Progenitor cell of endocrine pancreas (in vitro differentiated cells): ENCODE measurements around the gene VPS16. TPM values are rescaled to one million over a fixed set of nuclear protein-coding genes. Genes with fewer than 3 reads are reported as not detected.

ENCODE experiments used
- DNase-seq: peaks from one replicate; pipeline ENCODE4 v3.0.0; 2021; ENCODE audit warnings: low spot score; ENCODE audit not compliant: unreplicated experiment
- H3K27ac Mint-ChIP-seq: 2 replicates; pipeline ENCODE4 v1.8.0; 2021; ENCODE audit warnings: mild to moderate bottlenecking, moderate library complexity, mixed read lengths
- H3K27me3 Mint-ChIP-seq: 2 replicates; pipeline ENCODE4 v1.8.0; 2021; ENCODE audit warnings: mixed read lengths
- H3K36me3 Mint-ChIP-seq: 2 replicates; pipeline ENCODE4 v1.8.0; 2022; ENCODE audit warnings: mixed read lengths; ENCODE audit not compliant: insufficient read depth
- H3K4me1 Mint-ChIP-seq: 2 replicates; pipeline ENCODE4 v1.8.0; 2021; ENCODE audit warnings: low read depth, mixed read lengths
- H3K4me3 Mint-ChIP-seq: 2 replicates; pipeline ENCODE4 v1.8.0; 2021; ENCODE audit warnings: low read depth, mild to moderate bottlenecking, moderate library complexity, mixed read lengths
- H3K9me3 Mint-ChIP-seq: 2 replicates; pipeline ENCODE4 v1.8.0; 2021; ENCODE audit warnings: low read depth, mixed read lengths
- long read RNA-seq: library from polyadenylated mRNA; unstranded; transcript quantifications from one replicate; pipeline ENCODE4 v2.0.0, GENCODE V29; 2020
- total RNA-seq: library from RNA; stranded (reverse); gene quantifications from 2 replicates; pipeline ENCODE4 v1.2.1, GENCODE V29; 2021
- TF ChIP-seq, protein P1 (sequence below): fragments of 200-600 bp; sonication (generic); IDR thresholded peaks from one replicate; pipeline ENCODE4 v1.5.0; 2021; ENCODE audit warnings: antibody characterized with exemption, mild to moderate bottlenecking; ENCODE audit not compliant: unreplicated experiment

VPS16 gene
- total RNA-seq, result 47.8 and 48.5 TPM in 2 replicates
- long read RNA-seq, transcript VPS16-202 (24 exons, 2,750 nt), result major isoform, 253 of 299 reads
- long read RNA-seq, partial matches to known transcripts, result 10 of 299 reads
- long read RNA-seq, other reads (novel, unspliced or antisense), result 33 of 299 reads

DNA sequence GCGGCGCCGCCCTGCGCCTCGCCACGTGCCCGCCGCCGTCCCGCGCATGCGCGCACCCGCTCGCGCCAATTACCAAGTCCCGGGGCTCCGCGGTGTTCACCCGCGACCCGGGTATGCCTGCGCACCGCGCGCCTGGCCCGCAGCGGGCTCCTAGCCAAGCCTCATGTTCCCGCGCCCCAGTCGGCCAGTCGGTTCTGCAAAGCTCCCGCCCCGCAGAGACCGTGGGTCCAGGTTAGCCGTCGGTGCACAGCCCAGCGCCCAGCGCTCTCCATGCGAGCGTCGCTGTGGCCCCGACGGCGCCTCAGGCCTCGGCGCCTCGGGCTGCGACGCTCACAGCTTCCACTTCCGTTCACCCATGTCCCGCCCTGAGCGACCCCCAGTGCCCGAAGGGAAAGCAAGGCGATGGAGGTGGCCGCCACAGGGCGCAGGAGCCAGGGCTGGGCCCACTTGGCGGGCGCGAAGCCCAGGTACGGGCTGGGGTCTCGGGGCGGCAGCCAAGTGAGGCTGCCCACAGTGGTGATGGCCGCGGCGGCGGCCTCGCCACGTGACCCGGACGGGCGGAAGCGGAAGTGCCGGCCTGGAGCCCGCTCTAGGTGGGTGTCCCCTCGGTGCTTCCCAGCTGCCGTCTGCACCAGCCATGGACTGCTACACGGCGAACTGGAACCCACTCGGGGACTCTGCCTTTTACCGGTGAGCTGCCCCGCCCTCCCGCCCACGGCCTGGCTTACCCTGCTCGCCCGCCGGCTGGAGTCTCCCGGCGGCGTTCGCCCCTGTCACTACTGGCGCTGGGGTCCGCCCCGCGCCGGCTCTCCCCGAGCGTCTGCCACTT is at the start of gene VPS16, which contains the start of gene PCED1A:
VPS16 (plus strand) TSS at position 608 of the 829 bp plus-strand sequence; CDS start at position 638, 30 bp downstream.
PCED1A (minus strand) TSS at position 518 of the 829 bp plus-strand sequence. CDS start 743 bp downstream, outside the sequence.
- H3K27ac Mint-ChIP-seq, result peak within 1 kb of the TSS; percentile 88
- DNase-seq, result peak; percentile 69
- peaks cover 7% of the 10 kb centered on the region for H3K36me3 Mint-ChIP-seq

DNA sequence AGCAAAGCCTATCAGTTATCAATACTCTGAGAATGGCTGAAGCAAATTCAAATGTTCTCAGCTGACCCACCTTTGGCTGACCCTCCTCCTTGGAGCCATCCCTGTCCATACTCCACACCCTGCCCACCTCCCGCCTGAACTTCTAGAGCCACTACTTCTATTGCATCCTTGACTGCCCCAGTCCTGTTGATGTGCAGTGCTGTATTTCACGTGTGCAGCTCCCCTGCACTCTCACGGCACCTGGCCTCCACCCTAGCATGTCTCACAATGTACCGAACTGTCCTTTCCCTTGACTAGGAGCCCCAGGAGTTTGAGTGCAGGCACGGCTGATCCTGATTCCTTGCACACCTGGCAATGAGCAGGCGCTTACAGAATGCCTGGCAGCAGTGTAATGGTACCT is 47.1 kb upstream of the VPS16 start:
- H3K4me1 Mint-ChIP-seq, result no peaks in the 10 kb centered on the region
- TF ChIP-seq, protein P1, sequence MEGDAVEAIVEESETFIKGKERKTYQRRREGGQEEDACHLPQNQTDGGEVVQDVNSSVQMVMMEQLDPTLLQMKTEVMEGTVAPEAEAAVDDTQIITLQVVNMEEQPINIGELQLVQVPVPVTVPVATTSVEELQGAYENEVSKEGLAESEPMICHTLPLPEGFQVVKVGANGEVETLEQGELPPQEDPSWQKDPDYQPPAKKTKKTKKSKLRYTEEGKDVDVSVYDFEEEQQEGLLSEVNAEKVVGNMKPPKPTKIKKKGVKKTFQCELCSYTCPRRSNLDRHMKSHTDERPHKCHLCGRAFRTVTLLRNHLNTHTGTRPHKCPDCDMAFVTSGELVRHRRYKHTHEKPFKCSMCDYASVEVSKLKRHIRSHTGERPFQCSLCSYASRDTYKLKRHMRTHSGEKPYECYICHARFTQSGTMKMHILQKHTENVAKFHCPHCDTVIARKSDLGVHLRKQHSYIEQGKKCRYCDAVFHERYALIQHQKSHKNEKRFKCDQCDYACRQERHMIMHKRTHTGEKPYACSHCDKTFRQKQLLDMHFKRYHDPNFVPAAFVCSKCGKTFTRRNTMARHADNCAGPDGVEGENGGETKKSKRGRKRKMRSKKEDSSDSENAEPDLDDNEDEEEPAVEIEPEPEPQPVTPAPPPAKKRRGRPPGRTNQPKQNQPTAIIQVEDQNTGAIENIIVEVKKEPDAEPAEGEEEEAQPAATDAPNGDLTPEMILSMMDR, result no peak
- H3K4me3 Mint-ChIP-seq, result no peak overlapping the region
- H3K27ac Mint-ChIP-seq, result no peak overlapping the region
- no peaks in the 10 kb centered on the region for H3K9me3 Mint-ChIP-seq
- no peak for DNase-seq
- H3K27me3 Mint-ChIP-seq, result peaks cover 19% of the 10 kb centered on the region
- H3K36me3 Mint-ChIP-seq, result peaks cover 10% of the 10 kb centered on the region

More for the DNA sequence above, at the start of gene VPS16, which contains the start of gene PCED1A:
- Mint-ChIP-seq H3K4me1 (peaks cover 6% of the 10 kb centered on the region), H3K27me3 (no peaks in the 10 kb centered on the region), H3K4me3 (peak within 1 kb of the TSS; percentile 85), H3K9me3 (no peaks in the 10 kb centered on the region)
- TF ChIP-seq, protein P1, result no peak

DNA sequence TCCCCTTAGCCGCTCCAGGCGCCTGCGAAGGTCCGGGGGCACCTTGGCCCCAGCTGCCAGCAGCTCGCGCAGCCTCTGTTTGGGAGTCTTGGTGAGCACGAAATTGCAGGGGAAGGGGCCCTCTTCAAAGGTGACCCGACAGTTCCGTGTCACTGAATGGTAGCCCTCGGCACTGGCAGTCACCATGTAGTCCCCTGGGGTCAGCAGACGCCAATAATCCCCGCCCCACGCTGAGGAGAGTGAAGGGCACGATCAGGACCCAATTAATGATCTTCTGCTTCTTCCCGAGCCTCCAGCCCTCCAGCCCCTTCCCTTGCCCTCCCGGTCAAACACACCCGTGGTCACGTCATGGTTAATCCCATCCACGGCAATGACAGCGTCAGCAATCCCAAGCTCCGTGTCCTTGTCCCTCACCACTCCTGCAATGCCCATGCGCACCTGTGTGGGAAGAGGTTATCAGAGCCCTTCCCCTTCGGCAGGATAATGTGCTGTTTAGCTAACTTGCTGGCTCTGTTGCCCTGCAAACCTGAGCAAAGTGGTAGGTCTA is 46.3 kb upstream of the VPS16 start:
- DNase-seq, result no peak
- peaks cover 11% of the 10 kb centered on the region for H3K27me3 Mint-ChIP-seq
- no peak overlapping the region for H3K4me3 Mint-ChIP-seq
- TF ChIP-seq, protein P1, result no peak
- H3K27ac Mint-ChIP-seq, result no peak overlapping the region
- H3K9me3 Mint-ChIP-seq, result no peaks in the 10 kb centered on the region
- peaks cover 4% of the 10 kb centered on the region for H3K4me1 Mint-ChIP-seq
- peaks cover 10% of the 10 kb centered on the region for H3K36me3 Mint-ChIP-seq

DNA sequence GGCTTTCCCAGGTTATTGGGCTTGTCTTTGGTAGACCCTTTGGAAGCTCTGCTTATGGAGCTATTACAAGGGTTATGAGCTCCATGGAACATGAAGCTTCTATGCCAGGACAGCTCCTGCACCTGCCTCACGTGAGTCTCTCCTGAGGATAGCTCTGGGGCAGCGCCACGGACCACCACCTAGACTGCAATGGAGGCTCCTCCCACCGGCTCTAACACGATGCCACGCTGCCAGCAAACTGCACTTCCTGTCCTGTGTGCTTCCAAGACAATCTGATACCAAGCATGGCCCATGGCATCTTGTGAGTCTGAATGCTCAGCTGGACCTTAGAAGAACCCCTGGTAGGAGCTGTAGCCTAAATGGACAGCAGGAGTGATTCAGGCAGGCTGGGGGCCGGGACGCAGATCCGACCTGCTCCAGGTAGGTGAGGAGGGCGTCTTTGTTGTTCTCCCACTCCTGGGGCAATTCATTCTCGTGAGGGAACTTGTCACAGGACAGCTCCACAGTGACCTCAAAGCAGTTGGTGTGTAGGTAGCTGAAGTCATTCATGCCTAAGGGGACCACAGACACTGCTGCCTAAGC is 45.6 kb upstream of the VPS16 start:
- H3K4me3 Mint-ChIP-seq, result no peak overlapping the region
- TF ChIP-seq, protein P1, result no peak

DNA sequence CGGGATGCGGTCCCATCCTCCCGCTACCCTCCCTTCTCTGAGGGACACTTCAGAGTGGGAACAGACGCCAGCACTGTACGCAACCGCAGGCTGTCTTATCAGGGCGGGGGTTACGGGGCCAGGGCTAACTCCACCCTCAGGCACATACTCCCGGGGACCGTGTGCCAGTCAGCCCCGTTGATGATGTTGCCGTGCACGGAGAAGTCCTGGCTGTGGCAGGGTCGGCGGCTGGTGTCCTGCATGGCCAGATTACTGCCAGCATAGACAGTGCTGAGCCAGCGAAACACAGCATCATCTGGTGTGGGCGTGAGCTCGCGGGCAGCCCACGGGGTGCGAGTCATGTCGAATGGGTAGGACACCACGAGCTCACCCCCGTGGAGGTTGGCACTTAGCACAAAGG is 45.1 kb upstream of the VPS16 start:
- TF ChIP-seq, protein P1, result no peak
- Mint-ChIP-seq H3K4me1 (peaks cover 8% of the 10 kb centered on the region), H3K9me3 (no peaks in the 10 kb centered on the region), H3K27ac (no peak overlapping the region), H3K4me3 (no peak overlapping the region), H3K27me3 (peaks cover 4% of the 10 kb centered on the region), H3K36me3 (peaks cover 10% of the 10 kb centered on the region)
- DNase-seq, result no peak

More for the DNA sequence above, 45.6 kb upstream of the VPS16 start:
- Mint-ChIP-seq H3K9me3 (no peaks in the 10 kb centered on the region), H3K27me3 (peaks cover 7% of the 10 kb centered on the region), H3K27ac (no peak overlapping the region), H3K4me1 (peaks cover 8% of the 10 kb centered on the region), H3K36me3 (peaks cover 10% of the 10 kb centered on the region)
- DNase-seq, result no peak
